ENCODE results near the gene FSD1L.

FSD1L gene

GRCh38 chr9:105443121-105443520 lies 4.7 kb upstream of the FSD1L start:
- in situ Hi-C loops (cut with MboI; ENCODE audit: low sequenced_read_pairs, unreplicated experiment), result loop anchor here (25.0 kb wide), 1 partner anchor 269 kb away; no protein-coding TSS in a partner anchor
- TF ChIP-seq CTCF (IDR thresholded peaks at IDR 0.05; ENCODE audit: borderline replicate concordance, control extremely low read depth, extremely low read depth, insufficient read depth, missing control alignments), result no peak

GRCh38 chr9:105444130-105444529 lies 3.7 kb upstream of the FSD1L start:
- DNase-seq (ENCODE audit: low spot score), result no peak
- TF ChIP-seq CTCF (IDR thresholded peaks at IDR 0.05; ENCODE audit: borderline replicate concordance, control extremely low read depth, extremely low read depth, insufficient read depth, missing control alignments), result no peak
- in situ Hi-C loops (cut with MboI; ENCODE audit: low sequenced_read_pairs, unreplicated experiment), result loop anchor here (25.0 kb wide), 1 partner anchor 268 kb away; no protein-coding TSS in a partner anchor

More at GRCh38 chr9:105443121-105443520, 4.7 kb upstream of the FSD1L start:
- no peak for DNase-seq (ENCODE audit: low spot score)

- no peak for DNase-seq (ENCODE audit: low spot score)
- in situ Hi-C loops (cut with MboI; ENCODE audit: low sequenced_read_pairs, unreplicated experiment), result loop anchor here (25.0 kb wide), 1 partner anchor 267 kb away; no protein-coding TSS in a partner anchor
- no peak for TF ChIP-seq CTCF (IDR thresholded peaks at IDR 0.05; ENCODE audit: borderline replicate concordance, control extremely low read depth, extremely low read depth, insufficient read depth, missing control alignments)
Measured at GRCh38 chr9:105445203-105445881, 2.5 kb upstream of the FSD1L start.

GRCh38 chr9:105447386-105447813 lies 434 bp upstream of the FSD1L start:
- in situ Hi-C loops (cut with MboI; ENCODE audit: low sequenced_read_pairs, unreplicated experiment), result loop anchor here (25.0 kb wide), 1 partner anchor 265 kb away; no protein-coding TSS in a partner anchor
- no peak for TF ChIP-seq CTCF (IDR thresholded peaks at IDR 0.05; ENCODE audit: borderline replicate concordance, control extremely low read depth, extremely low read depth, insufficient read depth, missing control alignments)
- no peak for DNase-seq (ENCODE audit: low spot score)

GRCh38 chr9:105449081-105449480 lies 1.2 kb downstream of the FSD1L start:
- in situ Hi-C loops (cut with MboI; ENCODE audit: low sequenced_read_pairs, unreplicated experiment), result loop anchor here (25.0 kb wide), 1 partner anchor 263 kb away; no protein-coding TSS in a partner anchor
- TF ChIP-seq CTCF (IDR thresholded peaks at IDR 0.05; ENCODE audit: borderline replicate concordance, control extremely low read depth, extremely low read depth, insufficient read depth, missing control alignments), result no peak
- no peak for DNase-seq (ENCODE audit: low spot score)

- TF ChIP-seq CTCF (IDR thresholded peaks at IDR 0.05; ENCODE audit: borderline replicate concordance, control extremely low read depth, extremely low read depth, insufficient read depth, missing control alignments), result no peak
- DNase-seq (ENCODE audit: low spot score), result no peak
- in situ Hi-C loops (cut with MboI; ENCODE audit: low sequenced_read_pairs, unreplicated experiment), result no loop called here
Measured at GRCh38 chr9:105452185-105452584, 4.4 kb downstream of the FSD1L start.

Measured in GM13976 (cell line).